CD8-positive, alpha-beta memory T cell (primary cell): ENCODE results near the gene CCDC7. TPM values are rescaled to one million over a fixed set of nuclear protein-coding genes. Genes with fewer than 3 reads are reported as not detected.
"Not testable (repeated sequence)": the region's sequence is repeated elsewhere in the genome, so short reads cannot be mapped to it uniquely, and the experiment has no call there.

Experiments
- CTCF ChIA-PET: fragments of 350-600 bp; sonication (Branson Sonifier 250); formaldehyde crosslinking; loops from one replicate; lab custom pipeline; 2021; ENCODE audit warnings: antibody characterized with exemption; lab: Charles Lee
- POLR2A ChIA-PET: fragments of 350-600 bp; sonication (Branson Sonifier 250); formaldehyde crosslinking; loops from one replicate; lab custom pipeline; 2021; ENCODE audit warnings: antibody characterized with exemption; lab: Charles Lee
- DNase-seq, 5 donors: peaks; one replicate each; pipeline versions ENCODE4 v3.0.0 to v3.0.0-alpha.2; 2020 to 2022; ENCODE audit warnings: mixed read lengths in 1 of 5
- H3K27ac ChIP-seq: one replicate; pipeline ENCODE4 v1.7.0; 2013; ENCODE audit warnings: low read depth, mild to moderate bottlenecking, low read length, moderate library complexity
- H3K27me3 ChIP-seq: 2 replicates; pipeline ENCODE4 v1.7.0; 2013; ENCODE audit warnings: low read length, mild to moderate bottlenecking; ENCODE audit not compliant: insufficient read depth, poor library complexity, severe bottlenecking
- H3K36me3 ChIP-seq: 2 replicates; pipeline ENCODE4 v1.7.0; 2013; ENCODE audit warnings: mild to moderate bottlenecking, low read length, moderate library complexity; ENCODE audit not compliant: insufficient read depth
- H3K4me1 ChIP-seq: 2 replicates; pipeline ENCODE4 v1.7.0; 2013; ENCODE audit warnings: mild to moderate bottlenecking, low read length, moderate library complexity; ENCODE audit not compliant: insufficient read depth
- H3K4me3 ChIP-seq: 2 replicates; pipeline ENCODE4 v1.7.0; 2013; ENCODE audit warnings: mild to moderate bottlenecking, low read length
- H3K9me3 ChIP-seq: 2 replicates; pipeline ENCODE4 v1.7.0; 2013; ENCODE audit warnings: mild to moderate bottlenecking, low read length
- H3K27ac Mint-ChIP-seq, 8 donors: one replicate each; pipeline ENCODE4 v1.8.0; 2020 to 2021; ENCODE audit warnings: mixed read lengths in 8 of 8, mild to moderate bottlenecking in 6 of 8, inconsistent platforms in 3 of 8, moderate library complexity in 3 of 8
- H3K27me3 Mint-ChIP-seq, 2 donors: one replicate each; pipeline ENCODE4 v1.8.0; 2020 to 2021; ENCODE audit warnings: mixed read lengths in 2 of 2, mild to moderate bottlenecking in 1 of 2, moderate library complexity in 1 of 2
- H3K36me3 Mint-ChIP-seq, 3 donors: one replicate each; pipeline ENCODE4 v1.8.0; 2020 to 2021; ENCODE audit warnings: mixed read lengths in 3 of 3, inconsistent platforms in 1 of 3, mild to moderate bottlenecking in 1 of 3
- H3K4me1 Mint-ChIP-seq, 3 donors: one replicate each; pipeline ENCODE4 v1.8.0; 2020 to 2021; ENCODE audit warnings: mixed read lengths in 3 of 3, inconsistent platforms in 1 of 3, mild to moderate bottlenecking in 1 of 3
- H3K4me3 Mint-ChIP-seq, 7 donors: one replicate each; pipeline ENCODE4 v1.8.0; 2020 to 2021; ENCODE audit warnings: mixed read lengths in 7 of 7, mild to moderate bottlenecking in 6 of 7, moderate library complexity in 4 of 7, inconsistent platforms in 2 of 7
- H3K9me3 Mint-ChIP-seq, 5 donors: one replicate each; pipeline ENCODE4 v1.8.0; 2020 to 2022; ENCODE audit warnings: mixed read lengths in 5 of 5, mild to moderate bottlenecking in 3 of 5, moderate library complexity in 2 of 5, inconsistent platforms in 1 of 5
- polyA plus RNA-seq: library from polyadenylated mRNA; unstranded; fragments of 300-500 nt; fragmentation: Illumina TruSeq; gene quantifications from one replicate; pipeline ENCODE4 v1.2.3, GENCODE V29; 2021
- total RNA-seq, 2 experiments: library from RNA; stranded (reverse); gene quantifications; one replicate each; pipeline ENCODE4 v1.2.3, GENCODE V29; 2021

The CCDC7 gene
- total and polyA plus RNA-seq, 3 experiments from 2014 or later: 11.6 to 12.2 (median 12.1) TPM

DNA sequence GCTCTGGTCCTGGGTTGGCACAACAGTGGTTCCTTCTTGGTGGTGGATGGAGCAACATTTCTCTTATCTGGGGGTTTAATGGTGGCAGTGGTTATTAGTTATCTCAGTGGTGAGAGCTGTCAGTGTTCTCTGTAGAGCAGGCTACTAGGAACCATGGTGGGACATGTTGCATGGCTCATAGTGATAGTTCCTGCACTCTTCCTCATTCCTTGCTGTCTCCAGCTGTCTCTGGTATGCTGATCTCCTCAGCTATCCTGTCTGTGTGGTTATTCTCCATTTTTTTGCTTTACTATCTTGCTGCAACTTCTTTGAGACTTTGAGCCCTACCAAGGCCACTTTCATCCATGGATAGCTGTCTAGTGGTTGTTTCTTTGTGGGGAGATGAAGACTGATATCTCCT, 44.0 kb downstream of the CCDC7 start:
- Mint-ChIP-seq H3K9me3 (peaks cover 3 to 19% (median 5%) of the 10 kb centered on the region in 5 donors), H3K36me3 (peaks cover 35 to 69% (median 66%) of the 10 kb centered on the region in 3 donors), H3K27me3 (no peaks in the 10 kb centered on the region), H3K4me3 (no peak overlapping the region), H3K27ac (peak overlapping the region in 2 of 8 donors; percentile 1 to 5), H3K4me1 (peaks cover 20 to 29% (median 28%) of the 10 kb centered on the region in 3 donors)
- no peak overlapping the region for H3K27ac ChIP-seq
- CTCF ChIA-PET: no interaction called here
- POLR2A ChIA-PET: no interaction called here
- H3K4me1 ChIP-seq: peaks cover 4% of the 10 kb centered on the region
- no peaks in the 10 kb centered on the region for H3K36me3 ChIP-seq
- H3K27me3 ChIP-seq: no peaks in the 10 kb centered on the region
- no peaks in the 10 kb centered on the region for H3K9me3 ChIP-seq
- no peak overlapping the region for H3K4me3 ChIP-seq
- DNase-seq: no peak

DNA sequence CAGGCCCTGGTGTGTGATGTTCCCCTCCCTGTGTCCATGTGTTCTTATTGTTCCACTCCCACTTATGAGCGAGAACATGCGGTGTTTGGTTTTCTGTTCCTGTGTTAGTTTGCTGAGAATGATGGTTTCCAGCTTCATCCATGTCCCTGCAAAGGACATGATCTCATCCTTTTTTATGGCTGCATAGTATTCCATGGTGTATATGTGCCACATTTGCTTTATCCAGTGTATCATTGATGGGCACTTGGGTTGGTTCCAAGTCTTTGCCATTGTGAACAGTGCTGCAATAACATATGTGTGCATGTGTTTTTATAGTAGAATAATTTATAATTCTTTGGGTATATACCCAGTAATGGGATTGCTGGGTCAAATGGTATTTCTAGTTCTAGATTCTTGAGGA, 48.6 kb downstream of the CCDC7 start:
- H3K4me1 ChIP-seq, H3K9me3 Mint-ChIP-seq, H3K4me3 ChIP-seq, H3K36me3 ChIP-seq, H3K9me3 ChIP-seq, POLR2A ChIA-PET, H3K27me3 Mint-ChIP-seq, CTCF ChIA-PET, H3K4me3 Mint-ChIP-seq, H3K27ac ChIP-seq, DNase-seq, H3K27me3 ChIP-seq: not testable (repeated sequence)
- Mint-ChIP-seq H3K4me1 (peaks cover 24 to 32% (median 27%) of the 10 kb centered on the region in 3 donors), H3K36me3 (peaks cover 33 to 59% (median 58%) of the 10 kb centered on the region in 3 donors), H3K27ac (peak overlapping the region in 1 of 8 donors; percentile 61)

- H3K4me1 Mint-ChIP-seq: peaks cover 16 to 40% (median 20%) of the 10 kb centered on the region in 3 donors
- H3K27ac ChIP-seq, H3K4me1 ChIP-seq, H3K27ac Mint-ChIP-seq, POLR2A ChIA-PET, H3K4me3 ChIP-seq, H3K4me3 Mint-ChIP-seq, H3K9me3 Mint-ChIP-seq, CTCF ChIA-PET, H3K27me3 Mint-ChIP-seq, H3K36me3 ChIP-seq, H3K27me3 ChIP-seq, H3K9me3 ChIP-seq, DNase-seq: not testable (repeated sequence)
- peaks cover 43 to 65% (median 59%) of the 10 kb centered on the region in 3 donors for H3K36me3 Mint-ChIP-seq
Measured at GRCh38 chr10:32500136-32500535, 54.2 kb downstream of the CCDC7 start.

GRCh38 chr10:32501906-32502305, 56.0 kb downstream of the CCDC7 start:
- CTCF ChIA-PET: interaction anchor here (1.1 kb wide), 1 partner anchor 10 kb away, joined by 3 read pairs; no protein-coding TSS in a partner anchor
- Histone ChIP-seq H3K27ac (no peak overlapping the region), H3K4me3 (no peak overlapping the region), H3K9me3 (no peaks in the 10 kb centered on the region), H3K27me3 (no peaks in the 10 kb centered on the region), H3K4me1 (no peaks in the 10 kb centered on the region), H3K36me3 (peaks cover 4% of the 10 kb centered on the region)
- Mint-ChIP-seq H3K36me3 (peaks cover 41 to 58% (median 47%) of the 10 kb centered on the region in 3 donors), H3K27me3 (no peaks in the 10 kb centered on the region), H3K4me1 (peaks cover 13 to 34% (median 16%) of the 10 kb centered on the region in 3 donors), H3K4me3 (no peak overlapping the region), H3K9me3 (peaks cover 0 to 3% (median 0%) of the 10 kb centered on the region in 5 donors), H3K27ac (no peak overlapping the region)
- no peak for DNase-seq
- POLR2A ChIA-PET: no interaction called here

DNA sequence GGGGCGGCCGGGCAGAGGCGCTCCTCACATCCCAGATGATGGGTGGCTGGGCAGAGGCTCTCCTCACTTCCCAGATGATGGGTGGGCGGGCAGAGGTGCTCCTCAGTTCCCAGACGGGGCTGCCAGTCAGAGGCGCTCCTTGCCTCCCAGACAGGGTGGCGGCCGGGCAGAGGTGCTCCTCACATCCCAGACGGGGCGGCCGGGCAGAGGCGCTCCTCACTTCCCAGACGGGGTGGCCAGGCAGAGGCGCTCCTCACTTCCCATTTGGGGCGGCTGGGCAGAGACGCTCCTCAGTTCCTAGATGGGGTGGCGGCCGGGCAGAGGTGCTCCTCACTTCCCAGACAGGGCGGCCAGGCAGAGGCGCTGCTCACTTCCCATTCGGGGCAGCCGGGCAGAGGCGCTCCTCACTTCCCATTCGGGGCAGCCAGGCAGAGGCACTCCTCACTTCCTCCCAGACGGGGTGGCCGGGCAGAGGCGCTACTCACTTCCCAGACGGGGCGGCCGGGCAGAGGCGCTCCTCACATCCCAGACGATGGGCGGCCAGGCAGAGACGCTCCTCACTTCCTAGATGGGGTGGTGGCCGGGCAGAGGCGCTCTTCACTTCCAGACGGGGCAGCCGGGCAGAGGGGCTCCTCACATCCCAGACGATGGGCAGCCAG, 60.0 kb downstream of the CCDC7 start:
- CTCF ChIA-PET, H3K4me3 Mint-ChIP-seq, H3K27ac ChIP-seq, H3K27me3 Mint-ChIP-seq, H3K4me3 ChIP-seq, H3K36me3 ChIP-seq, H3K9me3 Mint-ChIP-seq, H3K27me3 ChIP-seq, H3K9me3 ChIP-seq, POLR2A ChIA-PET, DNase-seq, H3K4me1 ChIP-seq: not testable (repeated sequence)
- Mint-ChIP-seq H3K27ac (peak overlapping the region in 1 of 8 donors; percentile 72), H3K4me1 (peaks cover 1 to 15% (median 2%) of the 10 kb centered on the region in 3 donors), H3K36me3 (peaks cover 28 to 49% (median 48%) of the 10 kb centered on the region in 3 donors)

DNA sequence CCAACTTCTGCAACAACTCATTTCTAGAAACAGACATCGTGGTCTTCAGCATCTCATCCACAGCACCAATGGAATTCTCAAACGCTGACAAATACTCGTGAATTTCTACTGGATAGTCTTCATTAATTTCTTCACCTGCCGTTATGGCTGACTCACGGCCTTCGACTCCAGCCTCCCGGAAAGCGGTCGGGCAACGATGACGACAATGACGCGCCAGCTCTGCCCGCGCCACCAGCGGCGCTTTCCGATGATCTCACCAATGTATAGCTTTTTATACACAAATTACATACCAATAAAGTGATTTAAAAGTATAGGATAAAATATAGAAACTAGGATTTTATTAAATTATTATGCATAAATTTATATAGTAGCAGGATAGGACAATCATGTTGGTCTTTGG, 65.7 kb downstream of the CCDC7 start:
- Histone ChIP-seq H3K9me3 (no peaks in the 10 kb centered on the region), H3K4me3 (no peak overlapping the region), H3K4me1 (no peaks in the 10 kb centered on the region), H3K36me3 (no peaks in the 10 kb centered on the region), H3K27ac (no peak overlapping the region), H3K27me3 (no peaks in the 10 kb centered on the region)
- Mint-ChIP-seq H3K27ac (no peak overlapping the region), H3K4me1 (no peaks in the 10 kb centered on the region), H3K9me3 (peaks cover 0 to 3% (median 0%) of the 10 kb centered on the region in 5 donors), H3K27me3 (no peaks in the 10 kb centered on the region), H3K36me3 (peaks cover 9 to 31% (median 25%) of the 10 kb centered on the region in 3 donors), H3K4me3 (no peak overlapping the region)
- POLR2A ChIA-PET: interaction anchor here (0.7 kb wide), 1 partner anchor 60 kb away, joined by 3 read pairs; no protein-coding TSS in a partner anchor
- no peak for DNase-seq
- CTCF ChIA-PET: interaction anchor here (1.0 kb wide), 1 partner anchor 9 kb away, joined by 3 read pairs; no protein-coding TSS in a partner anchor

- H3K4me3 Mint-ChIP-seq: no peak overlapping the region
- peaks cover 3 to 16% (median 11%) of the 10 kb centered on the region in 5 donors for H3K9me3 Mint-ChIP-seq
- Histone ChIP-seq H3K27ac (no peak overlapping the region), H3K27me3 (no peaks in the 10 kb centered on the region), H3K9me3 (no peaks in the 10 kb centered on the region), H3K36me3 (no peaks in the 10 kb centered on the region), H3K4me1 (no peaks in the 10 kb centered on the region), H3K4me3 (no peak overlapping the region)
- H3K27ac Mint-ChIP-seq: no peak overlapping the region
- POLR2A ChIA-PET: no interaction called here
- no peaks in the 10 kb centered on the region for H3K27me3 Mint-ChIP-seq
- H3K36me3 Mint-ChIP-seq: peaks cover 10 to 31% (median 11%) of the 10 kb centered on the region in 3 donors
- H3K4me1 Mint-ChIP-seq: no peaks in the 10 kb centered on the region
- no peak for DNase-seq
- CTCF ChIA-PET: no interaction called here
Measured at GRCh38 chr10:32516567-32517495, 70.9 kb downstream of the CCDC7 start.

- Mint-ChIP-seq H3K4me3 (no peak overlapping the region), H3K27me3 (no peaks in the 10 kb centered on the region), H3K27ac (no peak overlapping the region), H3K4me1 (peaks cover 0 to 8% (median 0%) of the 10 kb centered on the region in 3 donors), H3K36me3 (peaks cover 23 to 63% (median 23%) of the 10 kb centered on the region in 3 donors), H3K9me3 (peaks cover 11 to 19% (median 11%) of the 10 kb centered on the region in 5 donors)
- Histone ChIP-seq H3K27ac (no peak overlapping the region), H3K27me3 (no peaks in the 10 kb centered on the region), H3K4me1 (no peaks in the 10 kb centered on the region), H3K36me3 (no peaks in the 10 kb centered on the region), H3K9me3 (peaks cover 3% of the 10 kb centered on the region), H3K4me3 (no peak overlapping the region)
- no peak for DNase-seq
- ChIA-PET CTCF (no interaction called here), POLR2A (no interaction called here)
Measured at GRCh38 chr10:32530231-32530630, 84.3 kb downstream of the CCDC7 start.
